Thyroid gland (tissue), 4 donors: Measurements from ENCODE around the gene GRM2. TPM values are rescaled to one million over a fixed set of nuclear protein-coding genes. Genes with fewer than 3 reads are reported as not detected.
"Not testable (repeated sequence)": the region's sequence is repeated elsewhere in the genome, so short reads cannot be mapped to it uniquely, and the experiment has no call there.

Experiments
- DNase-seq, 2 donors: peaks; one replicate each; pipeline ENCODE4 v3.0.0-alpha.2; 2019
- H3K27ac ChIP-seq, 3 donors: fragments of 200-600 bp; sonication (generic); 1 replicate in 2 of 3; 2 replicates in 1 of 3; pipeline ENCODE4 v1.5.1; 2016 to 2019; ENCODE audit warnings: mild to moderate bottlenecking in 1 of 3, moderate library complexity in 1 of 3
- H3K27me3 ChIP-seq: fragments of 200-600 bp; sonication (generic); one replicate; pipeline ENCODE4 v1.5.1; 2019
- H3K36me3 ChIP-seq, 2 donors: fragments of 200-600 bp; sonication (generic); one replicate each; pipeline ENCODE4 v1.5.1; 2016 to 2019
- H3K4me1 ChIP-seq, 2 donors: fragments of 200-600 bp; sonication (generic); one replicate each; pipeline ENCODE4 v1.5.1; 2017 to 2019
- H3K4me3 ChIP-seq, 3 donors: fragments of 200-600 bp; sonication (generic); replicated peaks in 1 of 3; 1 replicate in 2 of 3; 2 replicates in 1 of 3; pipeline ENCODE4 v1.5.1; 2016; ENCODE audit warnings: mild to moderate bottlenecking in 1 of 3
- H3K9me3 ChIP-seq: fragments of 200-600 bp; sonication (generic); one replicate; pipeline ENCODE4 v1.5.1; 2017
- CTCF ChIP-seq, 6 experiments: fragments of 200-600 bp in 3 of 6; fragments of 450-650 bp in 3 of 6; sonication (generic) in 3 of 6; IDR thresholded peaks; one replicate each; pipeline ENCODE4 v1.5.1; 2016 to 2019; ENCODE audit warnings: antibody characterized with exemption in 6 of 6, mild to moderate bottlenecking in 2 of 6, inconsistent platforms in 1 of 6, moderate library complexity in 1 of 6
- POLR2A ChIP-seq, 2 donors: fragments of 450-650 bp; IDR thresholded peaks; one replicate each; pipeline ENCODE4 v1.6.1; 2017; ENCODE audit warnings: antibody characterized with exemption in 2 of 2, mild to moderate bottlenecking in 2 of 2, moderate library complexity in 1 of 2
- WGBS, 2 donors: methylation state at CpG; one replicate each; pipeline ENCODE4 v1.1.5; 2017; 5-methylcytosine and 5-hydroxymethylcytosine counted together
- intact Hi-C: fragments of 100-400 bp; cut with DNase I; formaldehyde crosslinking; loops from one replicate; pipeline ENCODE4 v1.15.1; 2023
- total RNA-seq, 4 donors: library from RNA; depleted of rRNA; stranded (reverse); fragments of >200 nt; gene quantifications; one replicate each; pipeline ENCODE4 v1.2.3, GENCODE V29; 2016

Gene GRM2
- total RNA-seq, 4 donors from 2014 or later, result 0.20 to 0.81 (median 0.45) TPM; not detected in 1

- WGBS, 2 donors, result 61 to 62% methylated on average over 3 of the region's 3 CpGs
- Histone ChIP-seq H3K27me3 (no peaks in the 10 kb centered on the region), H3K36me3 (no peaks in the 10 kb centered on the region), H3K27ac (no peak overlapping the region), H3K4me3 (no peak overlapping the region), H3K9me3 (no peaks in the 10 kb centered on the region), H3K4me1 (no peaks in the 10 kb centered on the region)
- DNase-seq, result no peak
- no peak for TF ChIP-seq CTCF (IDR thresholded peaks at IDR 0.05)
- TF ChIP-seq POLR2A (IDR thresholded peaks at IDR 0.05), result no peak
- intact Hi-C loops, result no loop called here
Observed at GRCh38 chr3:51735039-51735438, 28.2 kb downstream of the GRM2 start.

GRCh38 chr3:51735950-51736349 is 29.1 kb downstream of the GRM2 start:
- TF ChIP-seq POLR2A (IDR thresholded peaks at IDR 0.05), result no peak
- no peak for TF ChIP-seq CTCF (IDR thresholded peaks at IDR 0.05)
- no peaks in the 10 kb centered on the region for H3K9me3 ChIP-seq
- H3K4me1 ChIP-seq, result no peaks in the 10 kb centered on the region
- H3K27me3 ChIP-seq, result no peaks in the 10 kb centered on the region
- no peak overlapping the region for H3K4me3 ChIP-seq
- DNase-seq, result no peak
- WGBS, 2 donors, result 86 to 96% methylated on average over 2 of the region's 2 CpGs
- H3K27ac ChIP-seq, result no peak overlapping the region
- H3K36me3 ChIP-seq, result no peaks in the 10 kb centered on the region
- intact Hi-C loops, result no loop called here

- no peaks in the 10 kb centered on the region for H3K9me3 ChIP-seq
- 57 to 59% methylated on average over 4 of the region's 4 CpGs for WGBS, 2 donors
- H3K4me1 ChIP-seq, result no peaks in the 10 kb centered on the region
- H3K36me3 ChIP-seq, result no peaks in the 10 kb centered on the region
- TF ChIP-seq POLR2A (IDR thresholded peaks at IDR 0.05), result no peak
- no peak for TF ChIP-seq CTCF (IDR thresholded peaks at IDR 0.05)
- intact Hi-C loops, result no loop called here
- H3K4me3 ChIP-seq, result no peak overlapping the region
- H3K27ac ChIP-seq, result no peak overlapping the region
- DNase-seq, result no peak
- H3K27me3 ChIP-seq, result no peaks in the 10 kb centered on the region
Observed at GRCh38 chr3:51739110-51739509, 32.2 kb downstream of the GRM2 start.

GRCh38 chr3:51742320-51742719 is 35.5 kb downstream of the GRM2 start:
- DNase-seq, result not testable (repeated sequence)

GRCh38 chr3:51742978-51743377 is 36.1 kb downstream of the GRM2 start:
- H3K4me1 ChIP-seq, H3K36me3 ChIP-seq, intact Hi-C loops, H3K27ac ChIP-seq, DNase-seq, H3K4me3 ChIP-seq, H3K27me3 ChIP-seq, H3K9me3 ChIP-seq: not testable (repeated sequence)
- 62 to 76% methylated on average over 4 of the region's 4 CpGs for WGBS, 2 donors

More at GRCh38 chr3:51742320-51742719, 35.5 kb downstream of the GRM2 start:
- H3K9me3 ChIP-seq, H3K4me1 ChIP-seq, H3K27ac ChIP-seq, H3K27me3 ChIP-seq, H3K36me3 ChIP-seq, H3K4me3 ChIP-seq, intact Hi-C loops: not testable (repeated sequence)
- WGBS, 2 donors, result 78 to 90% methylated on average over 3 of the region's 3 CpGs

GRCh38 chr3:51747840-51748239 is 41.0 kb downstream of the GRM2 start:
- no peak for TF ChIP-seq CTCF (IDR thresholded peaks at IDR 0.05)
- no peak for TF ChIP-seq POLR2A (IDR thresholded peaks at IDR 0.05)
- no peak overlapping the region for H3K27ac ChIP-seq
- H3K27me3 ChIP-seq, result no peaks in the 10 kb centered on the region
- H3K36me3 ChIP-seq, result no peaks in the 10 kb centered on the region
- DNase-seq, result no peak
- no peaks in the 10 kb centered on the region for H3K4me1 ChIP-seq
- no peaks in the 10 kb centered on the region for H3K9me3 ChIP-seq
- H3K4me3 ChIP-seq, result no peak overlapping the region
- intact Hi-C loops, result no loop called here
